HCT116 (cell line): ENCODE data around the gene WNK2. TPM values are rescaled to one million over a fixed set of nuclear protein-coding genes. Genes with fewer than 3 reads are reported as not detected.

ENCODE experiments used
- ATAC-seq: fragments of 200-7000 bp; cut with Tn5 transposase; 2 replicates; pipeline ENCODE4 v1.9.1; 2020; ENCODE audit warnings: mild to moderate bottlenecking, moderate library complexity
- BruUV-seq: library from RNA; stranded (reverse); fragments of 400-500 nt; replicated peaks from 2 replicates; lab custom pipeline; 2021; lab: Mats Ljungman, UMichigan
- CTCF ChIA-PET: fragments of 300-600 bp; sonication (Branson Sonifier 250); formaldehyde crosslinking; loops from one replicate; lab custom pipeline; 2021; ENCODE audit warnings: antibody characterized with exemption; lab: Charles Lee
- POLR2A ChIA-PET: fragments of 300-600, 350-600 bp; sonication (Branson Sonifier 250); formaldehyde crosslinking; loops from one replicate; lab custom pipeline; 2021; ENCODE audit warnings: antibody characterized with exemption; lab: Charles Lee
- RAD21 ChIA-PET, 2 experiments: fragments of 300-600 bp; sonication (Branson Sonifier 250); formaldehyde crosslinking; loops; one replicate each; lab custom pipeline; 2023; ENCODE audit warnings: low total read pairs in 2 of 2; ENCODE audit not compliant: uncharacterized antibody in 2 of 2, unreplicated experiment in 2 of 2, low non-redundant PET in 1 of 2; lab: Charles Lee
- DNase-seq: peaks from one replicate; pipeline ENCODE4 v3.0.0-alpha.2; 2010; ENCODE audit warnings: low read depth, low spot score
- H2AFZ ChIP-seq: fragments of 200-600 bp; shearing (Covaris generic), sonication (generic); 2 replicates; pipeline ENCODE4 v1.6.1; 2017; ENCODE audit warnings: low read depth, mixed run types, mixed read lengths, antibody characterized with exemption, low read length; ENCODE audit not compliant: poor library complexity, severe bottlenecking
- H3K27ac ChIP-seq: 2 replicates; pipeline ENCODE4 v1.5.1; 2012; ENCODE audit warnings: low read depth, low read length
- H3K27me3 ChIP-seq: fragments of 200-600 bp; sonication (generic); 2 replicates; pipeline ENCODE4 v1.6.1; 2016; ENCODE audit warnings: mixed run types, low read length, mixed read lengths; ENCODE audit not compliant: insufficient read depth
- H3K36me3 ChIP-seq, 2 experiments: fragments of 200-500 bp in 1 of 2; fragments of 200-600 bp in 1 of 2; sonication (Bioruptor generic) in 1 of 2; sonication (generic) in 1 of 2; 2 replicates each; pipeline versions ENCODE4 v1.5.1 to v1.6.1; 2014 to 2016; ENCODE audit warnings: low read length in 2 of 2, inconsistent platforms in 1 of 2, mixed read lengths in 1 of 2, mixed run types in 1 of 2; ENCODE audit not compliant: insufficient read depth in 2 of 2, control insufficient read depth in 1 of 2
- H3K4me1 ChIP-seq, 2 experiments: fragments of 200-600 bp in 1 of 2; sonication (generic) in 1 of 2; 2 replicates each; pipeline versions ENCODE4 v1.5.1 to v1.6.1; 2012 to 2017; ENCODE audit warnings: low read length in 2 of 2, inconsistent platforms in 1 of 2, mild to moderate bottlenecking in 1 of 2, mixed read lengths in 1 of 2, mixed run types in 1 of 2, moderate library complexity in 1 of 2; ENCODE audit not compliant: insufficient read depth in 2 of 2, control insufficient read depth in 1 of 2
- H3K4me2 ChIP-seq: fragments of 200-600 bp; sonication (generic); 2 replicates; pipeline ENCODE4 v1.6.1; 2017; ENCODE audit warnings: mixed run types, low read length, mixed read lengths
- H3K4me3 ChIP-seq, 2 experiments: fragments of 200-600 bp in 1 of 2; sonication (generic) in 1 of 2; replicated peaks in 1 of 2; 2 replicates each; pipeline ENCODE4 v1.5.1; 2011 to 2016; ENCODE audit warnings: low read length in 2 of 2, control low read depth in 1 of 2, low read depth in 1 of 2, mild to moderate bottlenecking in 1 of 2, mixed read lengths in 1 of 2, mixed run types in 1 of 2
- H3K79me2 ChIP-seq: fragments of 200-600 bp; sonication (generic); 2 replicates; pipeline ENCODE4 v1.6.1; 2017; ENCODE audit warnings: mild to moderate bottlenecking, mixed run types, low read length, moderate library complexity, mixed read lengths; ENCODE audit not compliant: insufficient read depth
- H3K9ac ChIP-seq: fragments of 200-600 bp; sonication (generic); 2 replicates; pipeline ENCODE4 v1.6.1; 2016; ENCODE audit warnings: low read length, mixed read lengths
- H3K9me2 ChIP-seq: fragments of 200-600 bp; sonication (generic), shearing (Covaris generic); 2 replicates; pipeline ENCODE4 v1.6.1; 2017; ENCODE audit warnings: mixed run types, mild to moderate bottlenecking, moderate library complexity; ENCODE audit not compliant: insufficient read depth
- H3K9me3 ChIP-seq, 2 experiments: fragments of 200-500 bp in 1 of 2; fragments of 200-600 bp in 1 of 2; sonication (Bioruptor generic) in 1 of 2; sonication (generic) in 1 of 2; 2 replicates each; pipeline ENCODE4 v1.6.1; 2014 to 2017; ENCODE audit warnings: low read length in 2 of 2, mixed read lengths in 2 of 2, inconsistent platforms in 1 of 2, low read depth in 1 of 2, mild to moderate bottlenecking in 1 of 2, mixed run types in 1 of 2, moderate library complexity in 1 of 2; ENCODE audit not compliant: control insufficient read depth in 1 of 2, insufficient read depth in 1 of 2
- H4K20me1 ChIP-seq: fragments of 200-600 bp; sonication (generic), shearing (Covaris generic); 2 replicates; pipeline ENCODE4 v1.6.1; 2017; ENCODE audit warnings: mixed run types, mild to moderate bottlenecking, moderate library complexity; ENCODE audit not compliant: insufficient read depth
- CTCF ChIP-seq, 3 experiments: fragments of 200-600 bp in 1 of 3; sonication (generic) in 1 of 3; IDR thresholded peaks in 2 of 3; conservative IDR thresholded peaks in 1 of 3; 2 replicates each; pipeline ENCODE4 v1.5.1; 2012 to 2017; ENCODE audit warnings: low read depth in 2 of 3, low read length in 2 of 3, antibody characterized with exemption in 1 of 3, borderline replicate concordance in 1 of 3, control low read depth in 1 of 3, mild to moderate bottlenecking in 1 of 3, mixed read lengths in 1 of 3, mixed run types in 1 of 3, moderate library complexity in 1 of 3; ENCODE audit not compliant: insufficient read depth in 1 of 3
- EGR1 ChIP-seq: IDR thresholded peaks from 2 replicates; pipeline ENCODE4 v1.6.1; 2012; ENCODE audit warnings: low read depth
- EZH2phosphoT487 ChIP-seq: fragments of 200-600 bp; IDR thresholded peaks from 2 replicates; pipeline ENCODE4 v1.6.1; 2018; ENCODE audit warnings: antibody characterized with exemption, borderline replicate concordance
- MAX ChIP-seq: IDR thresholded peaks from 2 replicates; pipeline ENCODE4 v1.6.1; 2012
- POLR2AphosphoS5 ChIP-seq: IDR thresholded peaks from 2 replicates; pipeline ENCODE4 v1.6.1; 2011; ENCODE audit warnings: mild to moderate bottlenecking, low read depth, low read length, moderate library complexity
- REST ChIP-seq: IDR thresholded peaks from 2 replicates; pipeline ENCODE4 v1.6.1; 2012; ENCODE audit warnings: low read depth
- SIN3A ChIP-seq: IDR thresholded peaks from 2 replicates; pipeline ENCODE4 v1.6.1; 2012; ENCODE audit warnings: low read depth
- SRF ChIP-seq: IDR thresholded peaks from 2 replicates; pipeline ENCODE4 v1.6.1; 2012; ENCODE audit warnings: low read depth
- YY1 ChIP-seq: IDR thresholded peaks from 2 replicates; pipeline ENCODE4 v1.6.1; 2011; ENCODE audit warnings: low read length, low read depth, moderate library complexity, mild to moderate bottlenecking; ENCODE audit not compliant: insufficient replicate concordance; ENCODE audit errors: extremely low read depth
- ZNF274 ChIP-seq: fragments of 200-500 bp; sonication (Bioruptor generic); IDR thresholded peaks from 2 replicates; pipeline ENCODE4 v1.6.1; 2014; ENCODE audit warnings: mild to moderate bottlenecking, low read depth, low read length, inconsistent platforms
- intact Hi-C: fragments of 100-400 bp; cut with micrococcal nuclease; formaldehyde crosslinking; loops from 2 replicates; pipeline ENCODE4 v1.10.0; 2022
- total RNA-seq: library from RNA; stranded (reverse); gene quantifications from one replicate; pipeline ENCODE4 v1.2.1, GENCODE V29; 2021; ENCODE audit not compliant: unreplicated experiment

WNK2 gene
- total RNA-seq, 1 experiment from 2014 or later = 24.4 TPM

- Histone ChIP-seq H3K4me2 (no peak overlapping the region), H3K79me2 (no peaks in the 10 kb centered on the region), H3K9me2 (no peaks in the 10 kb centered on the region), H3K4me1 (no peaks in the 10 kb centered on the region), H2AFZ (no peak overlapping the region), H3K9ac (no peak overlapping the region), H3K9me3 (no peaks in the 10 kb centered on the region), H3K27ac (no peak overlapping the region), H3K4me3 (no peak overlapping the region), H3K36me3 (no peaks in the 10 kb centered on the region; a peak in 1 of 4 replicates), H4K20me1 (no peaks in the 10 kb centered on the region), H3K27me3 (no peaks in the 10 kb centered on the region)
- intact Hi-C loops = no loop called here
- no peak for DNase-seq
- ChIA-PET POLR2A (no interaction called here), RAD21 (no interaction called here), CTCF (no interaction called here)
- TF ChIP-seq YY1 (no peak), EGR1 (no peak), POLR2AphosphoS5 (no peak), SIN3A (no peak), ZNF274 (no peak), EZH2phosphoT487 (no peak), REST (no peak), CTCF (IDR thresholded peaks at IDR 0.05 in 2 of 3, conservative IDR thresholded peaks at IDR 0.05 in 1 of 3; ENCODE audit: borderline replicate concordance in 1 of 3, insufficient read depth in 1 of 3, low read depth in 2 of 3, low read length in 2 of 3) (no peak), MAX (no peak), SRF (no peak)
- no peak for ATAC-seq
- no TSS peak for BruUV-seq
Observed at GRCh38 chr9:93261735-93262523, 78.0 kb downstream of the WNK2 start.
